ENCODE measurements around the gene PSME4.

DNA sequence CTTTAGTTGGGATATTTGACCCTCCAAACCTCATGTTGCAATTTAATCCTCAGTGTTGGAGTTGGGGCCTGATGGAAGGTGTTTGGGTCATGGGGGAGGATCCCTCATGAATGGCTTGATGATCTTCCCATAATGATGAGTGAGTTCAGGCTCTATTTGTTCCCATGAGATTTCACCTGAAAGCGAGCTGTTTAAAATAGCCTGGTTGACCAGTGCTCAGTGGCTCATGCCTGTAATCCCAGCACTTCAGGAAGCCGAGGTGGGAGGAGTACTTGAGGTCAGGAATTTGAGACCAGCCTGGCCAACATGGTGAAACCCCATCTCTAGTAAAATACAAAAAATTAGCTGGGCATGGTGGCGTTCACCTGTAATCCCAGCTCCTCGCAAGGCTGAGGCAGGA lies 14.9 kb upstream of the PSME4 start:
- TF ChIP-seq, protein P1, sequence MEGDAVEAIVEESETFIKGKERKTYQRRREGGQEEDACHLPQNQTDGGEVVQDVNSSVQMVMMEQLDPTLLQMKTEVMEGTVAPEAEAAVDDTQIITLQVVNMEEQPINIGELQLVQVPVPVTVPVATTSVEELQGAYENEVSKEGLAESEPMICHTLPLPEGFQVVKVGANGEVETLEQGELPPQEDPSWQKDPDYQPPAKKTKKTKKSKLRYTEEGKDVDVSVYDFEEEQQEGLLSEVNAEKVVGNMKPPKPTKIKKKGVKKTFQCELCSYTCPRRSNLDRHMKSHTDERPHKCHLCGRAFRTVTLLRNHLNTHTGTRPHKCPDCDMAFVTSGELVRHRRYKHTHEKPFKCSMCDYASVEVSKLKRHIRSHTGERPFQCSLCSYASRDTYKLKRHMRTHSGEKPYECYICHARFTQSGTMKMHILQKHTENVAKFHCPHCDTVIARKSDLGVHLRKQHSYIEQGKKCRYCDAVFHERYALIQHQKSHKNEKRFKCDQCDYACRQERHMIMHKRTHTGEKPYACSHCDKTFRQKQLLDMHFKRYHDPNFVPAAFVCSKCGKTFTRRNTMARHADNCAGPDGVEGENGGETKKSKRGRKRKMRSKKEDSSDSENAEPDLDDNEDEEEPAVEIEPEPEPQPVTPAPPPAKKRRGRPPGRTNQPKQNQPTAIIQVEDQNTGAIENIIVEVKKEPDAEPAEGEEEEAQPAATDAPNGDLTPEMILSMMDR (IDR thresholded peaks at IDR 0.05; ENCODE audit: low read length) = no peak
- TF ChIP-seq EZH2 (optimal IDR thresholded peaks at IDR 0.05; ENCODE audit: low read depth, low read length) = no peak
